GM12873 (cell line): ENCODE data around the gene TSPAN18.

Experiments
- CTCF ChIP-seq: IDR thresholded peaks from 2 replicates; pipeline ENCODE4 v1.5.1; 2012; ENCODE audit warnings: low read depth, mild to moderate bottlenecking, moderate library complexity, low read length, control low read depth; ENCODE audit not compliant: insufficient read depth; ENCODE audit errors: missing control alignments

Gene TSPAN18

GRCh38 chr11:44861849-44862557 is 135.2 kb downstream of the TSPAN18 start:
- TF ChIP-seq CTCF: no peak

GRCh38 chr11:44862558-44863101 is 135.9 kb downstream of the TSPAN18 start:
- TF ChIP-seq CTCF: no peak

DNA sequence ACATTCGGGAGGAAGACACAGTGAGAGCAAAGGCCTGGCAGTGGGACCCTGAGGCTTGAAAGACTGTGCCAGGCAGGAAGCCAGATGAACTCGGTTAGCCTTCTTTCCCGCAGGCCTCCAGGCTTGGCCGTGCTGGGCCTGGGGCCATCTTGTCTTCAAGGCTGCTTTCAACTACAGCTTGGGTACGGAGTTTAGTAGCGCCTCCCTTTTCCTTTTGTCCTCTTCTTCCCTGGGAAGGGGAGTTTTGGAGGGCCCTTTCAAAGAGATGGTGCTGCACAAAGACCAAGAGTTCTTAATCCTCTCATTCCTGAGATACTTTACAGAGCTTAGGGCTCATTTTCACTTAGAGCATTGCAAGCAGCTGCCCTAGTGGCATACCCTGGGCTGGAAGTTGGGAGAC is 136.5 kb downstream of the TSPAN18 start:
- TF ChIP-seq CTCF: no peak

- TF ChIP-seq CTCF: no peak
These were observed 139.1 kb downstream of the TSPAN18 start for GRCh38 chr11:44865866-44866272.

- TF ChIP-seq CTCF: no peak
These were observed 139.5 kb downstream of the TSPAN18 start for GRCh38 chr11:44866286-44866685.

DNA sequence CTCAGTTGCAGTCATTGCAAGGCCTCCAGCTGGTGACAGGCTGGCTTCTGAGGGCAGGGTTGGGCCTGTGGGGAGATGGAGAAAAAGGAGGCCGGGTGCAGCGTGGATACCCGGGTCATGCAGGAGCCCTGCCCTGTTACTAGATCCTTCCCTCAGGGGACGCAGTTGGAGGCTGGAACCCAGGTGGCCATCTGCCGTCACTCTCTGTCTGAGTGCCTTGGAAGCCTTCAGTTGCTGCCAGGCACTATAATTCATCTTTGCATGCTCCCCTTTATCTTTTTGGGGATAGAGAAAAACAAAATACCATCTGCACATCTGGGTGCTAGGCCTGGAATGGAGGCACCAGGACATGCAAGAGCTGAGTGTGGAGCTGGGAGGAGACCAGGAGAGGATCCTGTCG is 141.3 kb downstream of the TSPAN18 start:
- TF ChIP-seq CTCF: no peak

DNA sequence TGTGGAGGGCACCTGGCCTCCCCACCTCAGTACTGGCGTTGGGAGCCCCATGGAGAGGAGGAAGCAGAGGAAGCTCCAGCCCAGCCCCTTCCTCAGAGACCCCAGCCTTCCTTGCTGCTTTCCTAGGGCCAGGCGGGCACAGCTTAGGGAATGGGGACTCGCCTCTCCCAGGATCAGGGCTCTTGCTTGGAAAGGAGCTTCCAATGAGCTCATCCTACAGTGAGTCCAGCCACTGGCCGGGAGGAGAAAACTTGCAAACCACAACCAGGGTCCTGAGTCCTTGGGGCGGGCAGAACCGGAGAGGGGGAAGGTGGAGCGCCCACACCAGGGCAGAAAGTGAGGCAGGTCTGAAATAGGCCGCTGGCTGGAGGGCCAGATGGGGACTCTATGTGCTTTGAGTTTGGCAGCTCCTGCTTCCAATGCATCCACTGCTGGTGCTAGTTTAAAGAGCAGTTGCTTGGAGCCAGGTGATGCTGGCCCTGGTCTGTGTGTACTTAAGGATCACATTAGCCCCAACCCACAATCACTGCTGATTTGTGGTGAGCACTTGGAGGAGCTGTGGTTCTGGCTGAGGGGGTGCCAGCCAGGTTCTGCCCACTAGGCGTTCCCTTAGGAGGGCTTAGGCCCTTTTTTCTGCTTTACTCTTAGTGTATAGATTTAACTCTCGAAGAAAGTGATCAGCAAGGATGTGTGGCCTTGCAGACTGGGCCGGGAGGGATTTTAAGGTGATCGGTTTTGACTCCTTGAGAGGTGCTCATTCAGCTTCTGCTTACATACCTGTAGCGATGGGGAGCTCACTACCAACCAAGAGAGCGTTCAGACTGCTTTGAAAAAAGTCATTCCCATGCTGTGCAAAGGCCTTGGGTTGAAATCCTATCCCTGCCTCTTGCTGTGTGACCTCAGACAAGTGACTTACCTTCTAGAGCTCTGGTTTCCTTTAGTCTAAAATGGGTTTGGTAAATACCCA is 142.0 kb downstream of the TSPAN18 start:
- TF ChIP-seq CTCF: no peak
